Lung microvascular endothelial cell (primary cell): ENCODE measurements around the gene GSTA4. TPM values are rescaled to one million over a fixed set of nuclear protein-coding genes. Genes with fewer than 3 reads are reported as not detected.

Experiments
- DNase-seq, 2 donors: peaks; one replicate each; pipeline versions ENCODE4 v3.0.0 to v3.0.0-alpha.2; 2010; ENCODE audit warnings: low read depth in 2 of 2
- total RNA-seq: library from RNA; depleted of rRNA; stranded (reverse); fragments of >200 nt; gene quantifications from 2 replicates; pipeline ENCODE4 v1.2.1, GENCODE V29; 2014

The GSTA4 gene
- 9.7 and 14.4 TPM in 2 replicates for total RNA-seq

- peak; percentile 99 for DNase-seq
Measured at GRCh38 chr6:52995089-52995912, at the start of gene GSTA4. GSTA4 (minus strand) TSS chr6:52995284; CDS start chr6:52994243, 1,041 bp downstream.

- no peak for DNase-seq
Measured at GRCh38 chr6:53044572-53044971, 49.5 kb upstream of the GSTA4 start.

GRCh38 chr6:53044071-53044470 is 49.0 kb upstream of the GSTA4 start:
- no peak for DNase-seq

GRCh38 chr6:53043581-53043980 is 48.5 kb upstream of the GSTA4 start:
- DNase-seq, result no peak

- peak; percentile 20 to 62 for DNase-seq
Measured at GRCh38 chr6:53042112-53042511, 47.0 kb upstream of the GSTA4 start.

GRCh38 chr6:53041356-53041755 is 46.3 kb upstream of the GSTA4 start:
- no peak for DNase-seq

GRCh38 chr6:53038596-53038995 is 43.5 kb upstream of the GSTA4 start:
- no peak for DNase-seq

- DNase-seq, result peak in 1 of 2 donors; percentile 43
Measured at GRCh38 chr6:53038141-53038540, 43.1 kb upstream of the GSTA4 start.

- peak in 1 of 2 donors; percentile 32 for DNase-seq
Measured at GRCh38 chr6:53035549-53036213, 40.6 kb upstream of the GSTA4 start.

- DNase-seq, result peak in 1 of 2 donors; percentile 75
Measured at GRCh38 chr6:53033764-53034163, 38.7 kb upstream of the GSTA4 start.

GRCh38 chr6:53032849-53033248 is 37.8 kb upstream of the GSTA4 start:
- DNase-seq, result peak in 1 of 2 donors; percentile 59

GRCh38 chr6:53031281-53031680 is 36.2 kb upstream of the GSTA4 start:
- DNase-seq, result no peak

GRCh38 chr6:53029761-53030160 is 34.7 kb upstream of the GSTA4 start:
- DNase-seq, result no peak

- no peak for DNase-seq
Measured at GRCh38 chr6:53029257-53029656, 34.2 kb upstream of the GSTA4 start.

- no peak for DNase-seq
Measured at GRCh38 chr6:53028467-53028866, 33.4 kb upstream of the GSTA4 start.

GRCh38 chr6:53027131-53027718 is 32.1 kb upstream of the GSTA4 start:
- no peak for DNase-seq

GRCh38 chr6:53026526-53026925 is 31.4 kb upstream of the GSTA4 start:
- DNase-seq, result no peak

- DNase-seq, result no peak
Measured at GRCh38 chr6:53023323-53023722, 28.2 kb upstream of the GSTA4 start.

- no peak for DNase-seq
Measured at GRCh38 chr6:53020005-53020744, 25.1 kb upstream of the GSTA4 start.

GRCh38 chr6:53018446-53018845 is 23.4 kb upstream of the GSTA4 start:
- no peak for DNase-seq

GRCh38 chr6:53015486-53015885 is 20.4 kb upstream of the GSTA4 start:
- DNase-seq, result no peak

GRCh38 chr6:53014744-53015143 is 19.7 kb upstream of the GSTA4 start:
- no peak for DNase-seq
